Hepatocyte (in vitro differentiated cells): ENCODE data around the gene ESRRG. TPM values are rescaled to one million over a fixed set of nuclear protein-coding genes. Genes with fewer than 3 reads are reported as not detected.

Experiments
- DNase-seq: peaks from one replicate; pipeline ENCODE4 v3.0.0-alpha.2; 2016; ENCODE audit warnings: low spot score
- H2AFZ ChIP-seq: fragments of 200-600 bp; sonication (generic); 2 replicates; pipeline ENCODE4 v1.6.0; 2016; ENCODE audit warnings: antibody characterized with exemption, mild to moderate bottlenecking
- H3K27ac ChIP-seq: fragments of 200-600 bp; sonication (generic); 2 replicates; pipeline ENCODE4 v1.5.1; 2016; ENCODE audit warnings: mild to moderate bottlenecking
- H3K27me3 ChIP-seq: fragments of 200-600 bp; sonication (generic); 2 replicates; pipeline ENCODE4 v1.6.1; 2016
- H3K36me3 ChIP-seq: fragments of 200-600 bp; sonication (generic); replicated peaks from 2 replicates; pipeline ENCODE4 v1.5.1; 2016; ENCODE audit warnings: low read depth; ENCODE audit not compliant: insufficient read depth
- H3K4me1 ChIP-seq: fragments of 200-600 bp; sonication (generic); 2 replicates; pipeline ENCODE4 v1.5.1; 2016; ENCODE audit warnings: mild to moderate bottlenecking, moderate library complexity; ENCODE audit not compliant: insufficient read depth
- H3K4me2 ChIP-seq: fragments of 200-600 bp; sonication (generic); 2 replicates; pipeline ENCODE4 v1.6.0; 2016
- H3K4me3 ChIP-seq: fragments of 200-600 bp; sonication (generic); 2 replicates; pipeline ENCODE4 v1.5.1; 2016; ENCODE audit warnings: mild to moderate bottlenecking
- H3K79me2 ChIP-seq: fragments of 200-600 bp; sonication (generic); 2 replicates; pipeline ENCODE4 v1.6.0; 2017; ENCODE audit warnings: mild to moderate bottlenecking
- H3K9me2 ChIP-seq: fragments of 200-600 bp; sonication (generic); replicated peaks from 2 replicates; pipeline ENCODE4 v1.6.0; 2017; ENCODE audit warnings: mild to moderate bottlenecking; ENCODE audit not compliant: insufficient read depth
- H3K9me3 ChIP-seq: fragments of 200-600 bp; sonication (generic); 2 replicates; pipeline ENCODE4 v1.5.1; 2016; ENCODE audit warnings: low read depth, mild to moderate bottlenecking
- H4K20me1 ChIP-seq: fragments of 200-600 bp; sonication (generic); 2 replicates; pipeline ENCODE4 v1.6.0; 2016; ENCODE audit warnings: mild to moderate bottlenecking; ENCODE audit not compliant: insufficient read depth, poor library complexity, severe bottlenecking
- CTCF ChIP-seq: fragments of 200-600 bp; sonication (generic); IDR thresholded peaks from 2 replicates; pipeline ENCODE4 v1.5.1; 2016; ENCODE audit warnings: antibody characterized with exemption, mild to moderate bottlenecking; ENCODE audit not compliant: poor library complexity
- EZH2 ChIP-seq: fragments of 200-600 bp; sonication (generic); IDR thresholded peaks from 2 replicates; pipeline ENCODE4 v1.6.1; 2016; ENCODE audit warnings: antibody characterized with exemption, mild to moderate bottlenecking, borderline replicate concordance
- EZH2phosphoT487 ChIP-seq: fragments of 200-600 bp; sonication (generic); IDR thresholded peaks from one replicate; pipeline ENCODE4 v1.6.1; 2018; ENCODE audit warnings: antibody characterized with exemption, mild to moderate bottlenecking, low read depth, moderate library complexity; ENCODE audit not compliant: unreplicated experiment, severe bottlenecking
- WGBS: methylation state at CpG from one replicate; pipeline ENCODE4 v1.1.6; 2016; ENCODE audit warnings: low lambda C conversion rate; ENCODE audit errors: missing lambda C conversion rate; 5-methylcytosine and 5-hydroxymethylcytosine counted together
- polyA plus RNA-seq: library from polyadenylated mRNA; unstranded; fragments of >200 nt; fragmentation: Nextera tagmentation; extraction: Ambion mirVana; gene quantifications from 2 replicates; pipeline ENCODE4 v1.2.1, GENCODE V29; 2016
- total RNA-seq: library from RNA; depleted of rRNA; stranded (reverse); fragments of >200 nt; gene quantifications from 2 replicates; pipeline ENCODE4 v1.2.3, GENCODE V29; 2014

Gene ESRRG
- total and polyA plus RNA-seq, 2 experiments from 2014 or later: 2.8 to 10.3 TPM

- Histone ChIP-seq H3K36me3 (no peaks in the 10 kb centered on the region), H3K4me3 (no peak overlapping the region), H3K27me3 (peaks cover 7% of the 10 kb centered on the region), H2AFZ (no peak overlapping the region), H3K9me3 (no peaks in the 10 kb centered on the region), H3K9me2 (no peaks in the 10 kb centered on the region), H3K4me1 (peaks cover 3% of the 10 kb centered on the region), H3K27ac (no peak overlapping the region), H3K4me2 (peak overlapping the region; percentile 86), H4K20me1 (no peaks in the 10 kb centered on the region), H3K79me2 (peaks cover 3% of the 10 kb centered on the region)
- TF ChIP-seq EZH2 (no peak), CTCF (no peak), EZH2phosphoT487 (no peak)
- no peak for DNase-seq
- WGBS: 80% methylated on average over 5 of the region's 5 CpGs
Measured at GRCh38 chr1:216721062-216721461, 2.2 kb downstream of the ESRRG start.

DNA sequence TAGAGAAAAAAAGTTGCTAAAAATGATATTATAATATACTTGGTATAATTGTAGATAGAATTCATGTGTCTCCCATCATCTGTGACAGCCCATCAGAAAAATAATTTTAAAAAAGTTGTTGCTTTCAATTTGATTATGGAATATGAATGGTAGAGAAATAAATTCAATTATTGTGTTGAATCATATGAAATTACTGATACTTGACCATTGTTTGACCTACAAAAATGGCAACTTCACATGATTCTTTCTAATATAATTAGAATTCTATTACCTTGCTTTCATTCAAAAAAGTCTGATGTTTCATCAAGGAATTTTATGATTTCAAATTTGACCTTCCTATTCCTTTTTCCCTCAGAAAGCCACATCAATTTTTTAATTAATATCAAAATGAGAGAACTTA lies 11.5 kb downstream of the ESRRG start:
- Histone ChIP-seq H3K79me2 (no peaks in the 10 kb centered on the region), H4K20me1 (no peaks in the 10 kb centered on the region), H3K4me3 (no peak overlapping the region), H2AFZ (no peak overlapping the region), H3K4me2 (no peak overlapping the region), H3K27me3 (no peaks in the 10 kb centered on the region), H3K27ac (no peak overlapping the region), H3K9me3 (no peaks in the 10 kb centered on the region), H3K36me3 (no peaks in the 10 kb centered on the region), H3K4me1 (no peaks in the 10 kb centered on the region), H3K9me2 (no peaks in the 10 kb centered on the region)
- no peak for DNase-seq
- TF ChIP-seq CTCF: no peak
- no peak for TF ChIP-seq EZH2phosphoT487
- no peak for TF ChIP-seq EZH2

DNA sequence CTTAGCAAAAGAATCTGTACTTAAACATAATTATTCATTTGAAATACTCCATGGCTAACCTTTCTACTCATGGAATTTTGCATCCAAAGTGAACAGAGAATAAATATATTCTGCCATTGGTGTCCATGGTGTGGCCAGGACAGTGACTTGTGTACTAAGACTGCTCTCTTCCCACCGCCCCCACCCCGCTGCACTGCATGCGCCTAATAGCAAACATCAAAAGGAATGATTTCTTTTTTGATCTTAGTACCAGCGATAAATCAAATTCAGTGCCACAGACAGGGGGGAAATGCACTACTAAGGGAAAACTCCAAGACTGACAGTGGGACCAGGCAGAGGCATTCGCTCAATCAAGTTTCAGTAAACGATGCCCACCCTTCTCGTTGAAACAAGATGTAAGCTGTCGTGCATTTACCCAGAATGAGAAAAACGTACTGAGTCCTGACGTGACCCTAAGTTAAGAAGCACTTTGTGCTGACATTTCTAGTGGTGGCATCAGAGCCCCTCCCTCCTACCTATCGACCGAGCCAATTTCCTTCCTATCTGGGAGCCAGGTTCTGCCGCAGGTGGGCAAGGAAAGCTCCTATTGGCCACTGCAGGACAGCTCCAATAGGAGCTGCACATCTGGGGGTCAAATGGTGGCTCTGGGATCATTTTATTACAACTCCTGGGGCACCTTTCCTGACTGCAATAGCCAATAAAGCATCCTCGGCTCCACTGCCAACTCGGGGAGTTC lies 12.5 kb downstream of the ESRRG start:
- Histone ChIP-seq H4K20me1 (no peaks in the 10 kb centered on the region), H3K9me2 (no peaks in the 10 kb centered on the region), H3K4me2 (no peak overlapping the region), H3K4me1 (no peaks in the 10 kb centered on the region), H2AFZ (no peak overlapping the region), H3K9me3 (no peaks in the 10 kb centered on the region), H3K27ac (no peak overlapping the region), H3K4me3 (no peak overlapping the region), H3K79me2 (no peaks in the 10 kb centered on the region), H3K27me3 (no peaks in the 10 kb centered on the region), H3K36me3 (no peaks in the 10 kb centered on the region)
- no peak for DNase-seq
- WGBS: 87% methylated on average over 15 of the region's 15 CpGs
- no peak for TF ChIP-seq CTCF
- TF ChIP-seq EZH2: no peak
- TF ChIP-seq EZH2phosphoT487: no peak

GRCh38 chr1:216710055-216710454 lies 13.2 kb downstream of the ESRRG start:
- Histone ChIP-seq H3K9me2 (no peaks in the 10 kb centered on the region), H3K9me3 (no peaks in the 10 kb centered on the region), H3K79me2 (no peaks in the 10 kb centered on the region), H4K20me1 (no peaks in the 10 kb centered on the region), H3K4me1 (no peaks in the 10 kb centered on the region), H3K4me3 (no peak overlapping the region), H3K4me2 (no peak overlapping the region), H2AFZ (no peak overlapping the region), H3K27me3 (no peaks in the 10 kb centered on the region), H3K27ac (no peak overlapping the region), H3K36me3 (no peaks in the 10 kb centered on the region)
- TF ChIP-seq EZH2 (no peak), EZH2phosphoT487 (no peak), CTCF (no peak)
- no peak for DNase-seq
- 46% methylated on average over 5 of the region's 5 CpGs for WGBS
